ENCODE data around the gene CSTB. TPM values are rescaled to one million over a fixed set of nuclear protein-coding genes. Genes with fewer than 3 reads are reported as not detected.
A peak's percentile ranks its signal among the peaks of the same experiment; 100 is the strongest.

CSTB gene
- total RNA-seq, 4 donors from 2014 or later: 375 to 700 (median 481) TPM

DNA sequence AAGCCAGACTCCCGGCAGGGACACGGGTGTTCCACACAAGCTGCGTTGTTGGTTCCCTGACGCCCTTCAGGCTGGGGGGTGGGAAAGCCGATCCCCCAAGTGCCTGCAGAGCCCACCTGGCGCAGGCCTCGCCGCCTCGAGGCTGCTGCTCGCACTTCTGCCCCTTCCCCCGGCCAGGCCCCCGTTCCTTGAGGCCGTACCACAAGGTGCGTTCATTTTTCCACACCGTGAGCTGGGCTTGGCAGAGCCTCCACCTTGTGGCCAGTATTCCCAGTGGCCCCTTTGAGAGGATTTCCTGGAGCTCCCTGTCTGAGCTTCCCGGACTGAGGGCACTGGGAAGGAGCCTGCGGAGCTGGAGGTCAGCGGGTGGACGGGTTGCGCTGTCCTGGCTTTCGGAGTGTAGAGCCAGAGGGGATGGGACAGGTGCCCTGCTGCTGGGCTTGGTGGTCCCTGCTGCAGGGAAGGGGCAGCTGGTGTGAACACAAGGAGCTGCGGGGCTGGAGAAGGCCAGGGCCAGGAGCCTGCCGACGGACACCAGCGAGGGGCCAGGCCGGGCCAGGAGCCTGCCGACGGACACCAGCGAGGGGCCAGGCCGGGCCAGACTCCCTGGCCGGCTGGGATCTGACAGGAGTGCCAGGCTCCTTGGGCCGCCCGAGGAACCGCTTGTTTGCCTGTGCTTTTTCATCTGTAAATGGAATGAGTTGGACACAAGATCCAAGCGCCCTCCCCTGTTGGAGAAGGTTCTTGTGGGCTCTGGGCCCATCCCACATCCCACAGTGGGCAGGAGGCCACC is 38.8 kb downstream of the CSTB start:
- no peaks in the 10 kb centered on the region for H3K9me3 ChIP-seq
- intact Hi-C loops (cut with DNase I): no loop called here
- no peaks in the 10 kb centered on the region for H3K27me3 ChIP-seq
- no peak overlapping the region for H3K4me3 ChIP-seq
- no peak overlapping the region for H3K27ac ChIP-seq
- DNase-seq: no peak
- peaks cover 3 to 53% (median 8%) of the 10 kb centered on the region in 3 donors for H3K36me3 ChIP-seq
- WGBS, 2 donors: 98 to 100% methylated on average over 2 to 8 of the region's 35 CpGs
- no peak for TF ChIP-seq POLR2A (IDR thresholded peaks at IDR 0.05)
- TF ChIP-seq, protein P1, sequence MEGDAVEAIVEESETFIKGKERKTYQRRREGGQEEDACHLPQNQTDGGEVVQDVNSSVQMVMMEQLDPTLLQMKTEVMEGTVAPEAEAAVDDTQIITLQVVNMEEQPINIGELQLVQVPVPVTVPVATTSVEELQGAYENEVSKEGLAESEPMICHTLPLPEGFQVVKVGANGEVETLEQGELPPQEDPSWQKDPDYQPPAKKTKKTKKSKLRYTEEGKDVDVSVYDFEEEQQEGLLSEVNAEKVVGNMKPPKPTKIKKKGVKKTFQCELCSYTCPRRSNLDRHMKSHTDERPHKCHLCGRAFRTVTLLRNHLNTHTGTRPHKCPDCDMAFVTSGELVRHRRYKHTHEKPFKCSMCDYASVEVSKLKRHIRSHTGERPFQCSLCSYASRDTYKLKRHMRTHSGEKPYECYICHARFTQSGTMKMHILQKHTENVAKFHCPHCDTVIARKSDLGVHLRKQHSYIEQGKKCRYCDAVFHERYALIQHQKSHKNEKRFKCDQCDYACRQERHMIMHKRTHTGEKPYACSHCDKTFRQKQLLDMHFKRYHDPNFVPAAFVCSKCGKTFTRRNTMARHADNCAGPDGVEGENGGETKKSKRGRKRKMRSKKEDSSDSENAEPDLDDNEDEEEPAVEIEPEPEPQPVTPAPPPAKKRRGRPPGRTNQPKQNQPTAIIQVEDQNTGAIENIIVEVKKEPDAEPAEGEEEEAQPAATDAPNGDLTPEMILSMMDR (IDR thresholded peaks at IDR 0.05): no peak
- peaks cover 22 to 50% (median 27%) of the 10 kb centered on the region in 3 donors for H3K4me1 ChIP-seq

DNA sequence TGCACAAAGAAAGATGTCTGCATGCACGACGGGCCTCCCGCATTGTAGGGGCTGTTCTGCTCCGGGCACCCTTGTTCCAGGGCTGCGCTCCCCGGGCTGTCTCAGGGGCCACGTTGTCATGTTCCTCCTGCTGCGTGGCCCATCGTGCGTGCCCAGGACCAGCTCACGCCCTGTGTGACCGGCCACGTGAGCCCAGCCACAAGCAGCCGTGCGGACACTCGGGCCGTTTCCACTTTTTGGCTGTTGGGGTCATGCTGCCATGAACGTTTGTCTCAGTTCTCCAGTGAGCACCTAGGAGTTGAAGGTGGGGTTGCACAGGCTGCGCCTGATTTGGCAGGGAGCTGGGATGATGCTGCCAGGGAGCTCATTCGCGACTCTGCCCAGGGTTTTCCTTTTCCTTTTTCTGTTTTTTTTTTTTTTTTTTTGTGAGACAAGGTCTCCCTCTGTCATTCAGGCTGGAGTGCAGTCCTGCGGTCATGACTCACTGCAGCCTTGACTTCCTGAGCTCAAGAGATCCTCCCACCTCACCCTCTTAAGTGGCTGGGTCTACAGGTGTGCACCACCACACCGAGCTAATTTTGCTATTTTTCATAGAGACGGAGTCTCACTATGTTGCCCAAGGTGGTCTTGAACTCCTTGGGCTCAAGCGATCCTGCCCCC is 39.8 kb downstream of the CSTB start:
- Histone ChIP-seq H3K27me3 (no peaks in the 10 kb centered on the region), H3K4me1 (peaks cover 31 to 60% (median 37%) of the 10 kb centered on the region in 3 donors), H3K9me3 (no peaks in the 10 kb centered on the region), H3K36me3 (peaks cover 3 to 43% (median 8%) of the 10 kb centered on the region in 3 donors), H3K4me3 (no peak overlapping the region), H3K27ac (no peak overlapping the region)
- intact Hi-C loops (cut with DNase I): no loop called here
- no peak for DNase-seq
- WGBS, 2 donors: 90 to 94% methylated on average over 25 of the region's 25 CpGs
- no peak for TF ChIP-seq POLR2A (IDR thresholded peaks at IDR 0.05)
- TF ChIP-seq, protein P1 (IDR thresholded peaks at IDR 0.05): no peak

DNA sequence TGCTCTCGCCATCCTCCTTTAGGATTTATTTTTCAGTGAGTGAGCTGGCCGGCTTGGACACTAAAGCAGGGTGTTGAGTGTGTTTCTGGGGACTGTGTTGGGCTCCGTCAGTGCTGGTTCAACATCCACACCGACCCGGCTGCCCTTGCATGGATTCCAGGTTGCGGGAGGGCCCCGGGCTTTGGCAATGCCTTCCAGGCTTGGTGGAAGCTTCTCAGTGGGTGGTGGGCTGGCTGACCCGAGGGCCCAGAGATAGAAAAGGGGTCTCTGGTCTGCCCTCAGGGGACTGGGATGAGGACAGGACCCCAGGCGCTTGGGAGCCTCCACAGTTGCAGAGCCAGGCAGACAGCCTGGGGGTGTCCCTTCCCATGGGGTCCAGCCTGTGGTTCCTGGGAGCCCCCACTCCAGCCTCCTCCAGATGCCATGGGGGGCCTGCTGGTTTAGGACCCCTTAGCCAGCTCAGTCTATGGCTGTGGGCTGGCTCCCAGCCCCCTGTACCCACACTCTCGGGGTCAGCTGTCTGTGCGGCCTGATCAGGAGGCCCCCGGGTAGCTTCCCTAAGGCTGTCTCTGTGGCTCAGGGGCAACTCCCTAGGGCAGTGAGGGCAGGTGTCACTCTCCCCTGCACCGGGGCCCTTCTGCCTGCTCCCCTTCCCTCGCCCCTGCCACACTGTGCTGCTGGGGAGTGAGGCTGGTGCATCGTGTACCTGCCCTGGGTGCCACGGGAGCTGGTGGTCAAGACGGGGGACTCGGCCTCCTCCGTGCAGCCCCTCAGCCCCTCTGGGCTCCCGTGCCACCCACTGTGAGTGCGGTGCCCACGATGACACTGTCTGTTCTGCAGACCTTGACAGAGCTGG is 40.6 kb downstream of the CSTB start:
- Histone ChIP-seq H3K9me3 (no peaks in the 10 kb centered on the region), H3K4me1 (peaks cover 33 to 63% (median 38%) of the 10 kb centered on the region in 3 donors), H3K36me3 (peaks cover 3 to 43% (median 8%) of the 10 kb centered on the region in 3 donors), H3K27me3 (no peaks in the 10 kb centered on the region), H3K4me3 (no peak overlapping the region), H3K27ac (peak overlapping the region in 3 of 4 donors; percentile 3 to 85 (median 84))
- 83 to 90% methylated on average over 4 to 10 of the region's 22 CpGs for WGBS, 2 donors
- intact Hi-C loops (cut with DNase I): no loop called here
- TF ChIP-seq POLR2A (IDR thresholded peaks at IDR 0.05): no peak
- no peak for DNase-seq

DNA sequence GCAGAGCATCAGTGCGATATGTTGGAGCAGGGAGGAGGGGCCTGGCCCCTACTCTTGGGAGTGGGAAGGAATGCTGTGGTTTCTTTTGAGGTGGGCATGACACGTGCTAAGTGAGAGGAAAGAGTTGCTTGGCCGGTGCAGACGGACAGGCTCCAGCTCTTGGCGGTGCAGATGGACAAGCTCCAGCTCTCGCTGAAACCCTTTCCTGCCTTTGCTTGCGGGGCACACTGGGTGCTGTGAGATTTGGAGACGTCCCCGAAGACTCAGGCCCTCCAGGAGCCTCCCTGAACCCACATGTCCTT is 41.2 kb downstream of the CSTB start:
- peaks cover 33 to 63% (median 38%) of the 10 kb centered on the region in 3 donors for H3K4me1 ChIP-seq
- intact Hi-C loops (cut with DNase I): no loop called here
- H3K27ac ChIP-seq: peak overlapping the region; percentile 3 to 85 (median 76)
- WGBS, 2 donors: 59 to 72% methylated on average over 9 of the region's 9 CpGs
- DNase-seq: no peak
- H3K36me3 ChIP-seq: peaks cover 3 to 43% (median 8%) of the 10 kb centered on the region in 3 donors
- TF ChIP-seq POLR2A (IDR thresholded peaks at IDR 0.05): no peak
- TF ChIP-seq, protein P1 (IDR thresholded peaks at IDR 0.05): no peak
- no peaks in the 10 kb centered on the region for H3K27me3 ChIP-seq
- no peaks in the 10 kb centered on the region for H3K9me3 ChIP-seq
- H3K4me3 ChIP-seq: no peak overlapping the region

DNA sequence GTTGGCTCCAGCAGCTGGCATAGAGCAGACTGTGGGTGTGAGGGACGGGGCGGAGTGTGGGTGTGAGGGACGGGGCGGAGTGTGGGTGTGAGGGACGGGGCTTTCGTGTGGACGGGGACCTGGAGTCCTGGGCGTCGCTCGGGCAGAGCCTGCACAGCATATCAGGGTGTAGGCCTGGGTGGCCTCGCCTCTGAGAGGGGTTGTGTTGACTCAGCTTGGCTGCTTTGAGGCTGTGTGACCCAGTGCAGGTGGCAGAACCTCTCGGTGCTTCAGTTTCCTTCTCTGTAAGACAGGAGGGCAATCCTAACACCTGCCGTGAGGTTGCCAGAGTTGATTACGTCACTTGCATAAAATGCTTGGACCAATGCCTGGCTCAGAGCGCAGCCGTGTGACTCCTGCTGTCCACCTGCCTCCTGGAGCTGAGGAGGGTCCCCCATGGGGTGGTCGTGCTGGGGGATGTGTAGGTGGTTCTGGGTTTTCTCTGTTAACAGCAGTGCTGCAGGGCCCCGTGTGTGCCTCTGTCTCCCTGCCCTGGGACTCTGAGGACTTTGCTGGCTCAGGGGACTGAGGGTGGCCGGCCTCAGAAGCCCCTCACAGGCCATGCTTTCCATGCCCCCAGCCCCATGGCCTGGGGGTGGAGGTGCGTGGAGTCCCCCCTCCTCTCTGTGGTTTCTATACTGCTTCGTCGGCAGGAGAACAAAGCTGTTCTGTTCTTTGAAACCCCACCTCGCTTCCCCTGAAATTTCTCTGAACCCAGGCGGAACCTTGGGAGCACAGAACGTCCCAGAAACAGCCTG is 41.8 kb downstream of the CSTB start:
- Histone ChIP-seq H3K36me3 (peaks cover 3 to 43% (median 8%) of the 10 kb centered on the region in 3 donors), H3K4me3 (no peak overlapping the region), H3K4me1 (peaks cover 36 to 63% (median 42%) of the 10 kb centered on the region in 3 donors), H3K9me3 (no peaks in the 10 kb centered on the region), H3K27me3 (no peaks in the 10 kb centered on the region), H3K27ac (peak overlapping the region; percentile 67 to 85 (median 78))
- intact Hi-C loops (cut with DNase I): no loop called here
- TF ChIP-seq POLR2A (IDR thresholded peaks at IDR 0.05): no peak
- TF ChIP-seq, protein P1 (IDR thresholded peaks at IDR 0.05): no peak
- DNase-seq: no peak
- WGBS, 2 donors: 48 to 60% methylated on average over 4 to 10 of the region's 25 CpGs

All from esophagus squamous epithelium (tissue), 5 donors.